K562 (cell line): Measurements from ENCODE around the gene SEC22A. TPM values are rescaled to one million over a fixed set of nuclear protein-coding genes. Genes with fewer than 3 reads are reported as not detected.

Source experiments
- COPS2 ChIP-seq: fragments of 450-650 bp; conservative IDR thresholded peaks from 2 replicates; pipeline ENCODE4 v1.6.1; 2016; ENCODE audit warnings: mild to moderate bottlenecking, moderate library complexity
- GTF2F1 ChIP-seq: IDR thresholded peaks from 2 replicates; pipeline ENCODE4 v1.6.1; 2011; ENCODE audit warnings: low read depth, low read length, improper control_type of control experiment
- TFAM ChIP-seq: fragments of 250-450 bp; sonication (Bioruptor Pico); conservative IDR thresholded peaks from 2 replicates; pipeline ENCODE4 v1.5.0; 2021; ENCODE audit warnings: mild to moderate bottlenecking, moderate library complexity
- ZBTB17 ChIP-seq: fragments of 450-650 bp; formaldehyde crosslinking; IDR thresholded peaks from 2 replicates; pipeline ENCODE4 v1.4.0; 2020; ENCODE audit warnings: mild to moderate bottlenecking
- polyA plus RNA-seq, 8 experiments: library from polyadenylated mRNA; depleted of rRNA in 4 of 8; stranded (reverse) in 5 of 8; unstranded in 3 of 8; fragments of >200 nt; fragmentation: Nextera tagmentation in 2 of 8; fragmentation: Illumina TruSeq in 1 of 8; extraction: Ambion mirVana in 2 of 8; extraction: Trizol in 1 of 8; gene quantifications; 2 replicates each; pipeline versions ENCODE4 v1.2.1 to v1.2.3, GENCODE V29; 2011 to 2014; ENCODE audit warnings: inconsistent platforms in 1 of 8, missing spikeins in 1 of 8
- total RNA-seq, 7 experiments: library from RNA; depleted of rRNA in 6 of 7; stranded (reverse); fragments of >200 nt in 6 of 7; fragmentation: Illumina TruSeq in 2 of 7; extraction: Trizol in 2 of 7; gene quantifications; 2 replicates each; pipeline versions ENCODE4 v1.2.1 to v1.2.3, GENCODE V29; 2011 to 2021; ENCODE audit warnings: low replicate concordance in 1 of 7
- TF ChIP-seq, protein P1 (sequence below): fragments of 450-650 bp; IDR thresholded peaks from 2 replicates; pipeline ENCODE4 v1.6.1; 2018; ENCODE audit not compliant: partially characterized antibody
- TF ChIP-seq, protein P2 (sequence below): sonication (generic); formaldehyde crosslinking; IDR thresholded peaks from 2 replicates; pipeline ENCODE4 v1.8.0; 2022; ENCODE audit warnings: mild to moderate bottlenecking, missing genetic modification reagents

The SEC22A gene
- total and polyA plus RNA-seq, 9 of the 15 experiments (the other 6 are each of a cell fraction or from before 2014, with no cell fraction given), result 7.9 to 44.5 (median 20.5) TPM

DNA sequence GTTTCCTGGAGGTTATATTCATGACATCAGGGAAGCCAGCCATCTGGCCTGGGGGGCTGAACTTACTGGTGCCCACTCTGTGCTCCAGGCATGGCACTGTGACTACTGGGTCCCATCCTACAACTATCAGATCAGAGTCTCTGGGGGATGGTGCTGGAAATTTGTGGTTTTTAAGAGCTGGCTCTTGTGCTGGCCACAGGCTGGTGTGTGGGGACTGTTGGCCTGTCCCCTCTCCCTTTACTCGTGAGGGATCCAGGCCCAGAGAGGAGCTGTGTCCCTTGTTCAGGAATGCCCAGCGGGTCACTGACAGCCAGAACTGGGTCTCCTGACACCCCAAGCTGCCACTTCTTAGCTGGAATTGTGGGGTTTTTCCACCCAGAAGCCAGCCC, 44.5 kb upstream of the SEC22A start (continued):
- TF ChIP-seq, protein P1, sequence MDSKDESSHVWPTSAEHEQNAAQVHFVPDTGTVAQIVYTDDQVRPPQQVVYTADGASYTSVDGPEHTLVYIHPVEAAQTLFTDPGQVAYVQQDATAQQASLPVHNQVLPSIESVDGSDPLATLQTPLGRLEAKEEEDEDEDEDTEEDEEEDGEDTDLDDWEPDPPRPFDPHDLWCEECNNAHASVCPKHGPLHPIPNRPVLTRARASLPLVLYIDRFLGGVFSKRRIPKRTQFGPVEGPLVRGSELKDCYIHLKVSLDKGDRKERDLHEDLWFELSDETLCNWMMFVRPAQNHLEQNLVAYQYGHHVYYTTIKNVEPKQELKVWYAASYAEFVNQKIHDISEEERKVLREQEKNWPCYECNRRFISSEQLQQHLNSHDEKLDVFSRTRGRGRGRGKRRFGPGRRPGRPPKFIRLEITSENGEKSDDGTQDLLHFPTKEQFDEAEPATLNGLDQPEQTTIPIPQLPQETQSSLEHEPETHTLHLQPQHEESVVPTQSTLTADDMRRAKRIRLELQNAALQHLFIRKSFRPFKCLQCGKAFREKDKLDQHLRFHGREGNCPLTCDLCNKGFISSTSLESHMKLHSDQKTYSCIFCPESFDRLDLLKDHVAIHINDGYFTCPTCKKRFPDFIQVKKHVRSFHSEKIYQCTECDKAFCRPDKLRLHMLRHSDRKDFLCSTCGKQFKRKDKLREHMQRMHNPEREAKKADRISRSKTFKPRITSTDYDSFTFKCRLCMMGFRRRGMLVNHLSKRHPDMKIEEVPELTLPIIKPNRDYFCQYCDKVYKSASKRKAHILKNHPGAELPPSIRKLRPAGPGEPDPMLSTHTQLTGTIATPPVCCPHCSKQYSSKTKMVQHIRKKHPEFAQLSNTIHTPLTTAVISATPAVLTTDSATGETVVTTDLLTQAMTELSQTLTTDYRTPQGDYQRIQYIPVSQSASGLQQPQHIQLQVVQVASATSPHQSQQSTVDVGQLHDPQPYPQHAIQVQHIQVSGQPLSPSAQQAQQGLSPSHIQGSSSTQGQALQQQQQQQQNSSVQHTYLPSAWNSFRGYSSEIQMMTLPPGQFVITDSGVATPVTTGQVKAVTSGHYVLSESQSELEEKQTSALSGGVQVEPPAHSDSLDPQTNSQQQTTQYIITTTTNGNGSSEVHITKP, result no peak
- TF ChIP-seq ZBTB17 (CRISPR knock-in tag) (no peak), COPS2 (no peak), GTF2F1 (no peak), TFAM (CRISPR knock-in tag) (no peak)
- TF ChIP-seq, protein P2, sequence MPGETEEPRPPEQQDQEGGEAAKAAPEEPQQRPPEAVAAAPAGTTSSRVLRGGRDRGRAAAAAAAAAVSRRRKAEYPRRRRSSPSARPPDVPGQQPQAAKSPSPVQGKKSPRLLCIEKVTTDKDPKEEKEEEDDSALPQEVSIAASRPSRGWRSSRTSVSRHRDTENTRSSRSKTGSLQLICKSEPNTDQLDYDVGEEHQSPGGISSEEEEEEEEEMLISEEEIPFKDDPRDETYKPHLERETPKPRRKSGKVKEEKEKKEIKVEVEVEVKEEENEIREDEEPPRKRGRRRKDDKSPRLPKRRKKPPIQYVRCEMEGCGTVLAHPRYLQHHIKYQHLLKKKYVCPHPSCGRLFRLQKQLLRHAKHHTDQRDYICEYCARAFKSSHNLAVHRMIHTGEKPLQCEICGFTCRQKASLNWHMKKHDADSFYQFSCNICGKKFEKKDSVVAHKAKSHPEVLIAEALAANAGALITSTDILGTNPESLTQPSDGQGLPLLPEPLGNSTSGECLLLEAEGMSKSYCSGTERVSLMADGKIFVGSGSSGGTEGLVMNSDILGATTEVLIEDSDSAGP (CRISPR knock-in tag), result no peak
